ENCODE measurements around the gene LCNL1.

The LCNL1 gene

GRCh38 chr9:136982232-136983051 lies at the start of gene LCNL1:
LCNL1 (plus strand) TSS chr9:136982993; CDS start chr9:136983587, 594 bp downstream.
- H3K27me3 ChIP-seq (ENCODE audit: control insufficient read depth in 1 of 2, insufficient read depth in 2 of 2, low read length in 2 of 2) = peaks cover 21 to 32% of the 10 kb centered on the region in 2 donors
- H3K27ac ChIP-seq (ENCODE audit: low read length) = no peak within 1 kb of the TSS
- H3K4me1 ChIP-seq (ENCODE audit: control insufficient read depth, insufficient read depth, low read length) = peaks cover 8% of the 10 kb centered on the region
- no peak within 1 kb of the TSS for H3K9ac ChIP-seq (ENCODE audit: low read length in 2 of 2)
- H3K36me3 ChIP-seq (ENCODE audit: control insufficient read depth in 2 of 2, insufficient read depth in 2 of 2, low read length in 2 of 2) = no peaks in the 10 kb centered on the region
- H3K4me3 ChIP-seq (ENCODE audit: low read length in 2 of 2) = no peak within 1 kb of the TSS
- H3K9me3 ChIP-seq (ENCODE audit: control insufficient read depth in 2 of 2, low read length in 2 of 2) = no peaks in the 10 kb centered on the region

GRCh38 chr9:136934277-136934676 lies 48.5 kb upstream of the LCNL1 start:
- Histone ChIP-seq H3K36me3 (ENCODE audit: control insufficient read depth in 2 of 2, insufficient read depth in 2 of 2, low read length in 2 of 2) (peaks cover 4% of the 10 kb centered on the region in 2 donors), H3K27ac (ENCODE audit: low read length) (no peak overlapping the region), H3K9ac (ENCODE audit: low read length in 2 of 2) (no peak overlapping the region), H3K4me1 (ENCODE audit: control insufficient read depth, insufficient read depth, low read length) (no peaks in the 10 kb centered on the region), H3K4me3 (ENCODE audit: low read length in 2 of 2) (no peak overlapping the region), H3K27me3 (ENCODE audit: control insufficient read depth in 1 of 2, insufficient read depth in 2 of 2, low read length in 2 of 2) (no peaks in the 10 kb centered on the region), H3K9me3 (ENCODE audit: control insufficient read depth in 2 of 2, low read length in 2 of 2) (no peaks in the 10 kb centered on the region)

GRCh38 chr9:136935651-136936050 lies 47.1 kb upstream of the LCNL1 start:
- H3K27ac ChIP-seq (ENCODE audit: low read length) = no peak overlapping the region
- H3K9ac ChIP-seq (ENCODE audit: low read length in 2 of 2) = no peak overlapping the region
- no peak overlapping the region for H3K4me3 ChIP-seq (ENCODE audit: low read length in 2 of 2)
- H3K36me3 ChIP-seq (ENCODE audit: control insufficient read depth in 2 of 2, insufficient read depth in 2 of 2, low read length in 2 of 2) = peaks cover 12 to 16% of the 10 kb centered on the region in 2 donors
- no peaks in the 10 kb centered on the region for H3K9me3 ChIP-seq (ENCODE audit: control insufficient read depth in 2 of 2, low read length in 2 of 2)
- no peaks in the 10 kb centered on the region for H3K27me3 ChIP-seq (ENCODE audit: control insufficient read depth in 1 of 2, insufficient read depth in 2 of 2, low read length in 2 of 2)
- H3K4me1 ChIP-seq (ENCODE audit: control insufficient read depth, insufficient read depth, low read length) = no peaks in the 10 kb centered on the region

- Histone ChIP-seq H3K9ac (ENCODE audit: low read length in 2 of 2) (no peak overlapping the region), H3K9me3 (ENCODE audit: control insufficient read depth in 2 of 2, low read length in 2 of 2) (no peaks in the 10 kb centered on the region), H3K4me1 (ENCODE audit: control insufficient read depth, insufficient read depth, low read length) (no peaks in the 10 kb centered on the region), H3K36me3 (ENCODE audit: control insufficient read depth in 2 of 2, insufficient read depth in 2 of 2, low read length in 2 of 2) (peaks cover 19 to 26% of the 10 kb centered on the region in 2 donors), H3K27me3 (ENCODE audit: control insufficient read depth in 1 of 2, insufficient read depth in 2 of 2, low read length in 2 of 2) (no peaks in the 10 kb centered on the region), H3K4me3 (ENCODE audit: low read length in 2 of 2) (no peak overlapping the region), H3K27ac (ENCODE audit: low read length) (no peak overlapping the region)
Measured at GRCh38 chr9:136936645-136937170, 46.1 kb upstream of the LCNL1 start.

- Histone ChIP-seq H3K4me3 (ENCODE audit: low read length in 2 of 2) (no peak overlapping the region), H3K9me3 (ENCODE audit: control insufficient read depth in 2 of 2, low read length in 2 of 2) (no peaks in the 10 kb centered on the region), H3K36me3 (ENCODE audit: control insufficient read depth in 2 of 2, insufficient read depth in 2 of 2, low read length in 2 of 2) (peaks cover 22 to 33% of the 10 kb centered on the region in 2 donors), H3K9ac (ENCODE audit: low read length in 2 of 2) (no peak overlapping the region), H3K27me3 (ENCODE audit: control insufficient read depth in 1 of 2, insufficient read depth in 2 of 2, low read length in 2 of 2) (no peaks in the 10 kb centered on the region), H3K27ac (ENCODE audit: low read length) (no peak overlapping the region), H3K4me1 (ENCODE audit: control insufficient read depth, insufficient read depth, low read length) (no peaks in the 10 kb centered on the region)
Measured at GRCh38 chr9:136937186-136938001, 45.4 kb upstream of the LCNL1 start.

- no peaks in the 10 kb centered on the region for H3K27me3 ChIP-seq (ENCODE audit: control insufficient read depth in 1 of 2, insufficient read depth in 2 of 2, low read length in 2 of 2)
- peaks cover 28 to 35% of the 10 kb centered on the region in 2 donors for H3K36me3 ChIP-seq (ENCODE audit: control insufficient read depth in 2 of 2, insufficient read depth in 2 of 2, low read length in 2 of 2)
- no peak overlapping the region for H3K9ac ChIP-seq (ENCODE audit: low read length in 2 of 2)
- no peak overlapping the region for H3K27ac ChIP-seq (ENCODE audit: low read length)
- H3K9me3 ChIP-seq (ENCODE audit: control insufficient read depth in 2 of 2, low read length in 2 of 2) = no peaks in the 10 kb centered on the region
- H3K4me1 ChIP-seq (ENCODE audit: control insufficient read depth, insufficient read depth, low read length) = peaks cover 14% of the 10 kb centered on the region
- no peak overlapping the region for H3K4me3 ChIP-seq (ENCODE audit: low read length in 2 of 2)
Measured at GRCh38 chr9:136939431-136939995, 43.3 kb upstream of the LCNL1 start.

- Histone ChIP-seq H3K27me3 (ENCODE audit: control insufficient read depth in 1 of 2, insufficient read depth in 2 of 2, low read length in 2 of 2) (no peaks in the 10 kb centered on the region), H3K4me3 (ENCODE audit: low read length in 2 of 2) (no peak overlapping the region), H3K36me3 (ENCODE audit: control insufficient read depth in 2 of 2, insufficient read depth in 2 of 2, low read length in 2 of 2) (peaks cover 28 to 35% of the 10 kb centered on the region in 2 donors), H3K9ac (ENCODE audit: low read length in 2 of 2) (no peak overlapping the region), H3K4me1 (ENCODE audit: control insufficient read depth, insufficient read depth, low read length) (peaks cover 18% of the 10 kb centered on the region), H3K27ac (ENCODE audit: low read length) (no peak overlapping the region), H3K9me3 (ENCODE audit: control insufficient read depth in 2 of 2, low read length in 2 of 2) (no peaks in the 10 kb centered on the region)
Measured at GRCh38 chr9:136939996-136940525, 42.7 kb upstream of the LCNL1 start.

- Histone ChIP-seq H3K27me3 (ENCODE audit: control insufficient read depth in 1 of 2, insufficient read depth in 2 of 2, low read length in 2 of 2) (no peaks in the 10 kb centered on the region), H3K9ac (ENCODE audit: low read length in 2 of 2) (no peak overlapping the region), H3K4me1 (ENCODE audit: control insufficient read depth, insufficient read depth, low read length) (peaks cover 18% of the 10 kb centered on the region), H3K36me3 (ENCODE audit: control insufficient read depth in 2 of 2, insufficient read depth in 2 of 2, low read length in 2 of 2) (peaks cover 28 to 35% of the 10 kb centered on the region in 2 donors), H3K4me3 (ENCODE audit: low read length in 2 of 2) (no peak overlapping the region), H3K27ac (ENCODE audit: low read length) (no peak overlapping the region), H3K9me3 (ENCODE audit: control insufficient read depth in 2 of 2, low read length in 2 of 2) (no peaks in the 10 kb centered on the region)
Measured at GRCh38 chr9:136940526-136941230, 42.1 kb upstream of the LCNL1 start.

- H3K4me1 ChIP-seq (ENCODE audit: control insufficient read depth, insufficient read depth, low read length) = peaks cover 18% of the 10 kb centered on the region
- no peaks in the 10 kb centered on the region for H3K27me3 ChIP-seq (ENCODE audit: control insufficient read depth in 1 of 2, insufficient read depth in 2 of 2, low read length in 2 of 2)
- no peak overlapping the region for H3K9ac ChIP-seq (ENCODE audit: low read length in 2 of 2)
- no peak overlapping the region for H3K27ac ChIP-seq (ENCODE audit: low read length)
- H3K36me3 ChIP-seq (ENCODE audit: control insufficient read depth in 2 of 2, insufficient read depth in 2 of 2, low read length in 2 of 2) = peaks cover 28 to 35% of the 10 kb centered on the region in 2 donors
- H3K9me3 ChIP-seq (ENCODE audit: control insufficient read depth in 2 of 2, low read length in 2 of 2) = no peaks in the 10 kb centered on the region
- no peak overlapping the region for H3K4me3 ChIP-seq (ENCODE audit: low read length in 2 of 2)
Measured at GRCh38 chr9:136941231-136942111, 41.3 kb upstream of the LCNL1 start.

All from stomach smooth muscle (tissue), 2 donors.